Inflammatory macrophage treated with lipopolysaccharide for 1 hour (primary cell): Measurements from ENCODE around the gene ASMTL.
"Not testable (repeated sequence)": the region's sequence is repeated elsewhere in the genome, so short reads cannot be mapped to it uniquely, and the experiment has no call there.

Experiments
- DNase-seq, 2 donors: peaks; one replicate each; pipeline ENCODE4 v3.0.0-alpha.2; 2020 to 2022

The ASMTL gene

DNA sequence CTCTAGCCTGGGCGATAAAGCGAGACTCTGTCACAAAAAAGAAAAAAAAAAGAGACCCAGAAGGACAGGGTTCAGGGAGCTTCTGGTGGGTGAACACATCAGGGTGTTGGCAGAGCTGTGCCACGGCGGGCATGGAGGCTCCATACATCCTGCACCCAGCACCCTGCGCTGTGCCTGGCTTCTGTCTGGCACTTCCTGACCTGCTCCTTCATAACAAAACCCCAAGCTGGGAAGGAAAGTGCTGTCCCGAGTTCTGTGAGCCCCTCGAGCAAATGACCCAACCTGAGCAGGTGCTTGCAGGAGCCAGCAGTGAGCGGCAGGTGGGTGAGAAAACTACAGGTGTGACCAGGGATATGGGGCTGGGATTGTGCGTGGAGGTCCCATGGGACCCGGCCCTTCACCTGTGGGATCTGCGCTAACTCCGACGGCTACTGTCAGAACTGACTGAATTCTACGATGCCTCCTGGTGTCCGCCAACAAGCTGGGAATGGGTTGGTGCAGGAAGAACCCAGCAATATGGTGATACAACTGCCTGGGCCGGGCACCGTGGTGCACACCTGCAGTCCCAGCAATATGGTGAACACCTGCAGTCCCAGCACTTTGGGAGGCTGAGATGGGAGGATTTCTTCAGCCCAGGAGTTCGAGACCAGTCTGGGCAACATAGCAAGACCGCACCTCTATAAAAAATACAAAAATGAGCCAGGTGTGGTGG lies 18.9 kb downstream of the ASMTL start:
- no peak for DNase-seq

GRCh38 chrX:1430451-1430850 lies 22.3 kb downstream of the ASMTL start:
- DNase-seq, result no peak

- no peak for DNase-seq
Observed at GRCh38 chrX:1427756-1428155, 25.0 kb downstream of the ASMTL start.

DNA sequence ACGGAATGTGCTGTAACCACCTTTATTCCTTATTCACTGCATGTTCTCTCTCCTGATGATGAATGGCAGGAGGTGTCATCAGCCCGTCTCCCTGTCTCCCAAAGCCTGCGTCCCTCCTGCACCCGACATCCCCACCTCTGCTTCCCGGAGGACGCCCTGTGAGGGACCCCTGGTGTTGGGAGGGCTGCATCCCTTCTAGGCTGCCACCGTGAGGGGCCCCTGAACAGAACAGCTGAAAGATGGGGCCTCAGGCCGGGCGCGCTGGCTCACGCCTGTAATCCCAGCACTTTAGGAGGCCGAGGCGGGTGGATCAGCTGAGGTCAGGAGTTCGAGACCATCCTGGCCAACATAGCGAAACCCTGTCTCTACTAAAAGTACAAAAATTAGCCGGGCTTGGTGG lies 26.4 kb downstream of the ASMTL start:
- DNase-seq, result not testable (repeated sequence)

DNA sequence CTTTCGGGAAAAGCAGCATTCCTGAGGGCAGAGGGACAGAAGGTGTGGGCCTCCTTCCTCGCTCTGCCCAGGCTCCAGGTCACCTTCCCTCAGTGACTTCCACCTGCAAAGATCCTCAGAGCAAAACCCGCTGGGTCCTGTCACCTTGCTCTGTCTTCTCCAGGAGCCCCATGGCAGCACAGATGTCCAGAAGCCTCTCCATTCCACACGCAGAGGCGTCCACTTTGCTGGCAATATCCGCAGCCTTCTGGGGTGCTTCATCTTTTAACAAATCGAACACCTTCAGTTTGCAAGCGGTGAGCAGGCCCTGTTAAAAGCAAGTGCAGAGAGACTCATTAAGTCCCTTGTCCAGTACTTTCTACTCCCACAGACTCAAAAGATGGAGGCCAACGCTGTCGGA lies 27.3 kb downstream of the ASMTL start:
- DNase-seq, result no peak

- no peak for DNase-seq
Observed at GRCh38 chrX:1424147-1424851, 28.4 kb downstream of the ASMTL start.

- DNase-seq, result no peak
Observed at GRCh38 chrX:1423215-1423614, 29.5 kb downstream of the ASMTL start.

DNA sequence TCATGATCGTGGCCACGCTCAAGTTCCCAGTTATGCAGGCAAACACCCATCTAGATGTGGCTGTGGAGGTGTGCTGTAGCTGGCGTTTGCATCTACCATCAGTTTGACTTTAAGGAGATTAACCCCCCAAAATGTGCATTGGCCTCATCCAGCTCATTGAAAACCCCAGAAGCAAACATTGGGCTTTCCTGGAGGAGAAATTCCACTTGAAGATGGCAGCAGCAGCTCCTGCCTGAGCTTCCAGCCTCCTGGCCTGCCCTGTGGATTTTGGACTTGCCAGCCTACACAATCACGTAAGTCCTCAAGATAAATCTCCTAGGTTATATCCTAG lies 30.6 kb downstream of the ASMTL start:
- DNase-seq, result no peak

- DNase-seq, result no peak
Observed at GRCh38 chrX:1421433-1422134, 31.1 kb downstream of the ASMTL start.

DNA sequence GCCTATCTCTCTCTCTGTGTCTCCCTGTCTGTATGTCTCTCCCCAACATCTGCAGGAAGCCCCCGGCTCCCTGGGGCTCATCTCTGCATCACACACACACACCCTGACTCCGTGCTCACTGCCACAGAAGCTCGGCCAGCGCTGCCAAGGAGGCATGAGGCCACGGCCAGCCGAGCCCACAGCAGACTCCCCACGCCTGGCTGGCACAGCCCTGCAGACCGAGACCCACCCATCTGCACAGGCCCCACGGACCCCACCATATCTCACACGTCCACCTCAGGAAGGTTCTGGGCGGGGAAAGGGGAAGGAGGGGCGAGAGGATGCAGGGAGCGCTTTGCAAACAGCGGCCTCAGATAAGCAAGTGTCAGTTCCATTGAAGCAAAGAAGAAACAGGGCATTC lies 32.3 kb downstream of the ASMTL start:
- no peak for DNase-seq

- no peak for DNase-seq
Observed at GRCh38 chrX:1419545-1420355, 33.0 kb downstream of the ASMTL start.

- DNase-seq, result no peak
Observed at GRCh38 chrX:1418901-1419544, 33.7 kb downstream of the ASMTL start.

- no peak for DNase-seq
Observed at GRCh38 chrX:1417921-1418771, 34.6 kb downstream of the ASMTL start.

DNA sequence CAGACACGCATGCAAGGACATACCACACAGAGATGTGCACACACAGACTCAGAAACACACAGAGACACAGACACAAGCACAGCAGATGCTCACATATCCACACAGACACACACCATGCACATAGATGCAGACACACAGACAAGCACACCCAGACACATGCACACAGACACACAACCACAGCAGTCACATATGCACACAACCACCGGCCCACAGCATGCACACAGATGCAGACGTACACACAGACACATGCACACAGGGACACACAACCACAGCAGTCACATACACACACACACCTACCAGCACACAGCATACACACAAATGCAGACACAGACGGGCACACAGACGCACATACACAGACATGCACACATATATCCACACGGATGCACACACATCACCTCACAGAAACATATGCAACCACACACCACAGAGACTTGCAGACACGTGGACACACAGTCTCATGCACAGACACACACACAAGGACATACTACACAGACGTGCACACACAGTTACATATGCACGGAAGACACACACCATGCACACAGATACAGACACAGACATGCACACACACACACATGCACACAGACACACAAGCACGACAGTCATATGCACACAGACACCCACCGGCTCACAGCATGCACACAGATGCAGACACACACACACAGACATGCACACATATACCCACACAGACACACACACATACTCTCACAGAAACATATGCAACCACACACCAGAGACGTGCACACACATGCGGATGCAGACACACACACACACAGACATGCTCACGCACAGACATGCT lies 35.5 kb downstream of the ASMTL start:
- DNase-seq, result no peak

GRCh38 chrX:1416327-1416784 lies 36.4 kb downstream of the ASMTL start:
- DNase-seq, result no peak

DNA sequence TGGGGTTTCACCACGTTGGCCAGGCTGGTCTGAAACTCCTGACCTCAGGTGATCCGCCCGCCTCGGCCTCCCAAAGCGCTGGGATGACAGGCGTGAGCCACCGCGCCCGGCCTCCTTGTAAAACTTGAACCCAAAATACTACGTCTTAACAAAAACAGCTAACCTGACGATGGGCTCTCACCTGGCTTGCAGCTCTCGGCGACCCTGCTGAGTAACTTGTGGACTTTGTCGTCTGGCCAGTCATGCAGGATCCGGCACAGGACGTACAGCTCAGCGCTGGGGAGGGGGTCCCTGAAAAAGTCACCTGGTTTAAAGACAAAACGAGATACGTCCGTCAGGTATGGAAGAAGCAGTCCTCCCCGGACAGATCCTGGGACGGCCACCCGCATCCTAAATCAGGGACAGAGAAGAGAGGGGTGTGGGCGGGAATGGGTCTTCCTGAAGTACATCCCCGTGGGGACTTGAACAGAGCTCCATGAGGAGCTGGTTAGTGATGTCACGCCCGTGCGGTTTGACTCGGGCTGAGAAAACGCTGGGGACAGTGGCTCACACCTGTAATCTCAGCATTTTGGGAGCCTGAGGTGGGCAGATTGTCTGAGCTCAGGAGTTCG lies 40.1 kb downstream of the ASMTL start:
- DNase-seq, result no peak

DNA sequence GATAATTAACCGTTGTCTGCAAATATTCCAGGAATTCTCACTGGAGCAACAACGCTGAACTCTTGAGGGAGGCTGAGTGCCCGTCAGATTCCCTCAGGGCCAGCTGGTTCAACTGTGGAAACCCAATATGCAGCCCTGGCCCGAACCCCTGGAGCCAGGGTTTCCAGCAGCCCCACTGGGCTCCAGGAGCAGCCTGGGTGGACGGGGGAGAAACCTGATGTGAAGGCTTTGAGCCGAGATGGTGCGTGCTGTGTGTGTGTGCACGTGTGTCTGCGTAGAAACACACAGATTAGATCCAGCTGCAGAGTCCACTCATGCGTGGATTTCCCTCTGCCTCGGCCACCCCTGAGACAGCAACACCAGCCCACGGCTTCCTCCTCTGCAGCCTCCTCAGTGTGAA lies 41.4 kb downstream of the ASMTL start:
- DNase-seq, result no peak

- DNase-seq, result no peak
Observed at GRCh38 chrX:1407035-1407434, 45.7 kb downstream of the ASMTL start.

GRCh38 chrX:1405769-1406168 lies 46.9 kb downstream of the ASMTL start:
- DNase-seq, result not testable (repeated sequence)

- not testable (repeated sequence) for DNase-seq
Observed at GRCh38 chrX:1403867-1404266, 48.8 kb downstream of the ASMTL start.
